Vagina (tissue), 2 donors: ENCODE measurements around the gene PLAAT4.

Source experiments
- POLR2AphosphoS5 ChIP-seq, 2 donors: sonication (generic); formaldehyde crosslinking; IDR thresholded peaks; one replicate each; pipeline ENCODE4 v1.9.0; 2017; ENCODE audit warnings: antibody characterized with exemption in 2 of 2, mild to moderate bottlenecking in 2 of 2, low read depth in 1 of 2; ENCODE audit not compliant: insufficient read depth in 1 of 2
- TF ChIP-seq, protein P1 (sequence below), 3 experiments: fragments of 450-650 bp in 2 of 3; fragments of 200-600 bp in 1 of 3; sonication (generic) in 1 of 3; IDR thresholded peaks; one replicate each; pipeline ENCODE4 v1.5.1; 2017 to 2019; ENCODE audit warnings: antibody characterized with exemption in 3 of 3, mild to moderate bottlenecking in 2 of 3, moderate library complexity in 2 of 3

DNA sequence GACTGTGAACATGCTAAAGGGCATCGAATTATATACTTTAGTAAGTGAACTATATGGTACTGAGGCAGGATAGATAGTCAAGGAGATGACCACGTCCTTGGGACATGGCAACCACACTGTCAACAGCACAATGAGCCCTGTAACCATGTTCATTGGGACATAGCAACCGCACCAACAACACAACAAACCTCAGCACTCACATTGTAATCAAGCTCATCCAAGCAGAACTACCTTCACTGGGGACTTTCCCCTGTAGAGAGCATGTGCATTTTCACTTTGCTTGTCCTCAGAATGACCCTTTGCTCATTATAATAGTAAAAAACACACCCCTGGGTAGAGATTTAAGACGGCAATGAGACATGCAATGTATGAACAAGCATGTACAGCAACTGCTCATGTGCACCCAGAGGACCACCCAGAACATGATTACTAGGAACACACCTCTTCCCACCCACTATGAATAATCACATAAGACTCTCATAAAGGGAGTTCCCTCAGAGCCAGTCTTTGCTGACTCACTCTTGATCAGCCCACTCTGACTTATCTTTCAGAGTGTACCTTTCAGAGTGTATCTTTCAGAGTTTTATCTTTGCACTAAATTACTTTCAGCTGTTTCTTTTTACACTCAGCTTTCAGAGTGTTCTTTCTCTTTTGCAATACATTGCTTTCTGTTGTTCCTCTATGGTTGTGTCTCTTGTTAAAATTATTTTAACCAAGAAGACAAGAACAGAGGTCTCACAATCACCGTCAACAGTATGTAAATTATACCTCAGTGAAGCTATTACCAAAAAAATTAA, 30.6 kb downstream of the PLAAT4 start:
- TF ChIP-seq, protein P1, sequence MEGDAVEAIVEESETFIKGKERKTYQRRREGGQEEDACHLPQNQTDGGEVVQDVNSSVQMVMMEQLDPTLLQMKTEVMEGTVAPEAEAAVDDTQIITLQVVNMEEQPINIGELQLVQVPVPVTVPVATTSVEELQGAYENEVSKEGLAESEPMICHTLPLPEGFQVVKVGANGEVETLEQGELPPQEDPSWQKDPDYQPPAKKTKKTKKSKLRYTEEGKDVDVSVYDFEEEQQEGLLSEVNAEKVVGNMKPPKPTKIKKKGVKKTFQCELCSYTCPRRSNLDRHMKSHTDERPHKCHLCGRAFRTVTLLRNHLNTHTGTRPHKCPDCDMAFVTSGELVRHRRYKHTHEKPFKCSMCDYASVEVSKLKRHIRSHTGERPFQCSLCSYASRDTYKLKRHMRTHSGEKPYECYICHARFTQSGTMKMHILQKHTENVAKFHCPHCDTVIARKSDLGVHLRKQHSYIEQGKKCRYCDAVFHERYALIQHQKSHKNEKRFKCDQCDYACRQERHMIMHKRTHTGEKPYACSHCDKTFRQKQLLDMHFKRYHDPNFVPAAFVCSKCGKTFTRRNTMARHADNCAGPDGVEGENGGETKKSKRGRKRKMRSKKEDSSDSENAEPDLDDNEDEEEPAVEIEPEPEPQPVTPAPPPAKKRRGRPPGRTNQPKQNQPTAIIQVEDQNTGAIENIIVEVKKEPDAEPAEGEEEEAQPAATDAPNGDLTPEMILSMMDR (IDR thresholded peaks at IDR 0.05), result no peak
- TF ChIP-seq POLR2AphosphoS5 (IDR thresholded peaks at IDR 0.05; ENCODE audit: insufficient read depth in 1 of 2, low read depth in 1 of 2), result peak in 1 of 2 donors; percentile 88
